K562 (cell line): ENCODE data around the gene SSR2. TPM values are rescaled to one million over a fixed set of nuclear protein-coding genes. Genes with fewer than 3 reads are reported as not detected.
A peak's percentile ranks its signal among the peaks of the same experiment; 100 is the strongest.

Experiments
- BACH1 ChIP-seq: fragments of 200-800 bp; sonication (Bioruptor generic); IDR thresholded peaks from 2 replicates; pipeline ENCODE4 v1.6.1; 2016; ENCODE audit warnings: missing genetic modification characterization, missing compliant biosample characterization
- CREB1 ChIP-seq, 2 experiments: sonication (generic) in 1 of 2; formaldehyde crosslinking in 1 of 2; IDR thresholded peaks; 2 replicates each; pipeline versions ENCODE4 v1.6.1 to v1.8.0; 2012 to 2022; ENCODE audit warnings: inconsistent platforms in 1 of 2, mild to moderate bottlenecking in 1 of 2, missing genetic modification reagents in 1 of 2, moderate library complexity in 1 of 2
- DNMT1 ChIP-seq: fragments of 450-650 bp; IDR thresholded peaks from 2 replicates; pipeline ENCODE4 v1.6.1; 2016; ENCODE audit warnings: antibody characterized with exemption, mild to moderate bottlenecking
- ELF4 ChIP-seq: fragments of 450-650 bp; formaldehyde crosslinking; IDR thresholded peaks from 2 replicates; pipeline ENCODE4 v1.4.0; 2022; ENCODE audit warnings: missing genetic modification characterization
- FUS ChIP-seq: fragments of 200-400 bp; formaldehyde crosslinking; optimal IDR thresholded peaks from 2 replicates; pipeline ENCODE3; 2017; ENCODE audit warnings: low read depth, low read length
- HCFC1 ChIP-seq: IDR thresholded peaks from 2 replicates; pipeline ENCODE4 v1.6.1; 2012; ENCODE audit warnings: low read depth, low read length, improper control_type of control experiment
- HDAC6 ChIP-seq: IDR thresholded peaks from 2 replicates; pipeline ENCODE4 v1.6.1; 2012; ENCODE audit warnings: low read depth, mild to moderate bottlenecking, control low read depth, inconsistent platforms, low read length, moderate library complexity
- HNRNPLL ChIP-seq: fragments of 200-400 bp; formaldehyde crosslinking; IDR thresholded peaks from 2 replicates; pipeline ENCODE4 v1.6.1; 2017; ENCODE audit warnings: low read length, low read depth, mild to moderate bottlenecking; ENCODE audit not compliant: poor library complexity, severe bottlenecking
- NFE2L1 ChIP-seq: fragments of 450-650 bp; IDR thresholded peaks from 2 replicates; pipeline ENCODE4 v1.6.1; 2016; ENCODE audit warnings: missing genetic modification characterization, low read depth, mild to moderate bottlenecking, missing compliant biosample characterization, moderate library complexity, borderline replicate concordance
- OTX1 ChIP-seq: fragments of 450-650 bp; formaldehyde crosslinking; IDR thresholded peaks from 2 replicates; pipeline ENCODE4 v1.4.0; 2022; ENCODE audit warnings: mild to moderate bottlenecking
- PHTF2 ChIP-seq: fragments of 250-450 bp; sonication (Bioruptor Pico); IDR thresholded peaks from 2 replicates; pipeline ENCODE4 v1.5.0; 2021; ENCODE audit warnings: mild to moderate bottlenecking
- SAFB ChIP-seq: fragments of 200-400 bp; formaldehyde crosslinking; IDR thresholded peaks from 2 replicates; pipeline ENCODE4 v1.6.1; 2017; ENCODE audit warnings: low read depth, low read length, borderline replicate concordance
- SMARCA4 ChIP-seq: fragments of 450-650 bp; IDR thresholded peaks from 2 replicates; pipeline ENCODE4 v1.6.1; 2016
- SMARCB1 ChIP-seq: IDR thresholded peaks from 2 replicates; pipeline ENCODE4 v1.6.1; 2011; ENCODE audit warnings: improper control_type of control experiment, low read depth; ENCODE audit not compliant: insufficient read length
- TCFL5 ChIP-seq: fragments of 250-450 bp; sonication (Bioruptor Pico); conservative IDR thresholded peaks from 2 replicates; pipeline ENCODE4 v1.6.1; 2021; ENCODE audit warnings: mild to moderate bottlenecking, moderate library complexity, matching md5 sums
- ZC3H8 ChIP-seq: fragments of 450-650 bp; IDR thresholded peaks from 2 replicates; pipeline ENCODE4 v1.6.1; 2017
- ZNF197 ChIP-seq: fragments of 200-800 bp; sonication (Bioruptor generic); IDR thresholded peaks from 2 replicates; pipeline ENCODE4 v1.6.1; 2016; ENCODE audit warnings: low read depth, missing genetic modification characterization, missing compliant biosample characterization
- ZNF274 ChIP-seq: IDR thresholded peaks from 2 replicates; pipeline ENCODE4 v1.6.1; 2011; ENCODE audit warnings: low read depth, mild to moderate bottlenecking, low read length, moderate library complexity, borderline replicate concordance
- ZNF384 ChIP-seq: IDR thresholded peaks from 2 replicates; pipeline ENCODE4 v1.6.1; 2012; ENCODE audit warnings: low read depth, low read length, improper control_type of control experiment
- ZNF561 ChIP-seq: fragments of 450-650 bp; formaldehyde crosslinking; conservative IDR thresholded peaks from 2 replicates; pipeline ENCODE4 v1.4.0; 2020; ENCODE audit warnings: mild to moderate bottlenecking, moderate library complexity
- ZNF830 ChIP-seq: fragments of 250-450 bp; sonication (Bioruptor Pico); IDR thresholded peaks from 2 replicates; pipeline ENCODE4 v1.5.0; 2021; ENCODE audit warnings: mild to moderate bottlenecking
- polyA plus RNA-seq, 8 experiments: library from polyadenylated mRNA; depleted of rRNA in 4 of 8; stranded (reverse) in 5 of 8; unstranded in 3 of 8; fragments of >200 nt; fragmentation: Nextera tagmentation in 2 of 8; fragmentation: Illumina TruSeq in 1 of 8; extraction: Ambion mirVana in 2 of 8; extraction: Trizol in 1 of 8; gene quantifications; 2 replicates each; pipeline versions ENCODE4 v1.2.1 to v1.2.3, GENCODE V29; 2011 to 2014; ENCODE audit warnings: inconsistent platforms in 1 of 8, missing spikeins in 1 of 8
- total RNA-seq, 7 experiments: library from RNA; depleted of rRNA in 6 of 7; stranded (reverse); fragments of >200 nt in 6 of 7; fragmentation: Illumina TruSeq in 2 of 7; extraction: Trizol in 2 of 7; gene quantifications; 2 replicates each; pipeline versions ENCODE4 v1.2.1 to v1.2.3, GENCODE V29; 2011 to 2021; ENCODE audit warnings: low replicate concordance in 1 of 7
- TF ChIP-seq, protein P1 (sequence below): sonication (generic); formaldehyde crosslinking; IDR thresholded peaks from 2 replicates; pipeline ENCODE4 v1.8.0; 2023; ENCODE audit warnings: mild to moderate bottlenecking, missing genetic modification reagents
- TF ChIP-seq, protein P2 (sequence below): sonication (generic); formaldehyde crosslinking; IDR thresholded peaks from 2 replicates; pipeline ENCODE4 v1.8.1; 2022; ENCODE audit warnings: missing genetic modification reagents
- TF ChIP-seq, protein P3 (sequence below): sonication (generic); formaldehyde crosslinking; IDR thresholded peaks from 2 replicates; pipeline ENCODE4 v1.8.0; 2022; ENCODE audit warnings: mild to moderate bottlenecking, missing genetic modification reagents
- TF ChIP-seq, protein P4 (sequence below): fragments of 450-650 bp; conservative IDR thresholded peaks from 2 replicates; pipeline ENCODE4 v1.6.1; 2016; ENCODE audit warnings: missing genetic modification characterization, low read depth, mild to moderate bottlenecking, missing compliant biosample characterization, moderate library complexity

SSR2 gene
- total and polyA plus RNA-seq, 9 of the 15 experiments (the other 6 are each of a cell fraction or from before 2014, with no cell fraction given): 161 to 411 (median 240) TPM

DNA sequence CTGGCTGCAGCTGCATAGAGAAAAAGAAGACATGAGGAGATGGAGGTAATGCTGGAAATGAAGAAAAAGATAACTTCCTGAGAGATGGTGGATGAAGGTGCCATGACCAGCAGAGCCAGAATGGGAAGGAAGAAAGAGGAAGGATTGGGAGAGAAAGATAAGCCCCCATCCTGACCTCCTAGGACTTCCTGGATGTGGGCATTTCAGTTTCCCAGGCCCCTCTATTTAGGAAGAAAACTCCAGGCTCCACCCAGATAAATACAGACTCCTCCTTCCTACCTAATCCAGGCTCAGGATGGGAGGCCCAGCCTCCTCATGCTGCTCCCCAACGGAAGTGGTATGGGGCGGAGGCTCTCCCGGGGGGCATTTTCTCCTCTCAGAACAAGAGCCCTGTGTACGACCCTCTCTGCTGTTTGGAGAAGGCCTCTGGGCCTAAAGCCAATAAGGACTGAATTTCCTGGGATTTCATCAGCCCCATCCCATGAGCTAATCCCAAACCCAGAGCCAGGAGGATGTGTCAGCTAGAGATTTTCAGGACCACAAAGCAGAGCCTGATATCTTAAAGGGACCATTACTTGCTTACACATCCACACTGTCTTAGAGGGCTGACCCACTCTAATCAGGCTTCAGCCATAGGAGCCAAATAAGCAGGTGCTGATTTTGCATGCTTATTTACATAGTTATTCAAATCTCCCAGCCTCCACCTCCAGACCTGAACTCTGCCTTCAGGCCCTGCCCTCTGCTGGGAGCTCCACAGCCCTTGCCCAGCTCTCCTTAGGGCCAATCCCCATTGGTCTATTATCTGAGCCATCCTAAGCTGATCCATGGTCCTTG lies 37.3 kb downstream of the SSR2 start (continued):
- TF ChIP-seq, protein P1, sequence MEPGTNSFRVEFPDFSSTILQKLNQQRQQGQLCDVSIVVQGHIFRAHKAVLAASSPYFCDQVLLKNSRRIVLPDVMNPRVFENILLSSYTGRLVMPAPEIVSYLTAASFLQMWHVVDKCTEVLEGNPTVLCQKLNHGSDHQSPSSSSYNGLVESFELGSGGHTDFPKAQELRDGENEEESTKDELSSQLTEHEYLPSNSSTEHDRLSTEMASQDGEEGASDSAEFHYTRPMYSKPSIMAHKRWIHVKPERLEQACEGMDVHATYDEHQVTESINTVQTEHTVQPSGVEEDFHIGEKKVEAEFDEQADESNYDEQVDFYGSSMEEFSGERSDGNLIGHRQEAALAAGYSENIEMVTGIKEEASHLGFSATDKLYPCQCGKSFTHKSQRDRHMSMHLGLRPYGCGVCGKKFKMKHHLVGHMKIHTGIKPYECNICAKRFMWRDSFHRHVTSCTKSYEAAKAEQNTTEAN (CRISPR knock-in tag): no peak
- no peak for TF ChIP-seq ZNF384
- TF ChIP-seq SMARCA4: peak; percentile 64; the same call in 1 of the 2 replicates
- TF ChIP-seq PHTF2 (CRISPR knock-in tag): no peak
- TF ChIP-seq CREB1 (IDR thresholded peaks at IDR 0.05): no peak
- TF ChIP-seq CREB1 (CRISPR knock-in tag; IDR thresholded peaks at IDR 0.05): peak; percentile 31; the same call in 1 of the 2 replicates
- TF ChIP-seq BACH1: no peak
- no peak for TF ChIP-seq ZNF274
- TF ChIP-seq, protein P2, sequence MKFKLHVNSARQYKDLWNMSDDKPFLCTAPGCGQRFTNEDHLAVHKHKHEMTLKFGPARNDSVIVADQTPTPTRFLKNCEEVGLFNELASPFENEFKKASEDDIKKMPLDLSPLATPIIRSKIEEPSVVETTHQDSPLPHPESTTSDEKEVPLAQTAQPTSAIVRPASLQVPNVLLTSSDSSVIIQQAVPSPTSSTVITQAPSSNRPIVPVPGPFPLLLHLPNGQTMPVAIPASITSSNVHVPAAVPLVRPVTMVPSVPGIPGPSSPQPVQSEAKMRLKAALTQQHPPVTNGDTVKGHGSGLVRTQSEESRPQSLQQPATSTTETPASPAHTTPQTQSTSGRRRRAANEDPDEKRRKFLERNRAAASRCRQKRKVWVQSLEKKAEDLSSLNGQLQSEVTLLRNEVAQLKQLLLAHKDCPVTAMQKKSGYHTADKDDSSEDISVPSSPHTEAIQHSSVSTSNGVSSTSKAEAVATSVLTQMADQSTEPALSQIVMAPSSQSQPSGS (CRISPR knock-in tag): no peak
- no peak for TF ChIP-seq DNMT1
- TF ChIP-seq, protein P3, sequence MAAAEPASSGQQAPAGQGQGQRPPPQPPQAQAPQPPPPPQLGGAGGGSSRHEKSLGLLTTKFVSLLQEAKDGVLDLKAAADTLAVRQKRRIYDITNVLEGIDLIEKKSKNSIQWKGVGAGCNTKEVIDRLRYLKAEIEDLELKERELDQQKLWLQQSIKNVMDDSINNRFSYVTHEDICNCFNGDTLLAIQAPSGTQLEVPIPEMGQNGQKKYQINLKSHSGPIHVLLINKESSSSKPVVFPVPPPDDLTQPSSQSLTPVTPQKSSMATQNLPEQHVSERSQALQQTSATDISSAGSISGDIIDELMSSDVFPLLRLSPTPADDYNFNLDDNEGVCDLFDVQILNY: no peak
- no peak for TF ChIP-seq OTX1 (CRISPR knock-in tag)
- TF ChIP-seq FUS: no peak
- TF ChIP-seq HNRNPLL: no peak
- TF ChIP-seq ELF4: no peak
- no peak for TF ChIP-seq HDAC6
- no peak for TF ChIP-seq SAFB
- TF ChIP-seq NFE2L1: no peak
- 0 out of 2 replicates have a peak, but pooled peaks have one; percentile 61 for TF ChIP-seq ZNF197 (CRISPR knock-in tag)
- TF ChIP-seq SMARCB1: no peak
- no peak for TF ChIP-seq ZNF561
- no peak for TF ChIP-seq HCFC1
- TF ChIP-seq ZC3H8: no peak
- TF ChIP-seq ZNF830 (CRISPR knock-in tag): no peak
- TF ChIP-seq, protein P4, sequence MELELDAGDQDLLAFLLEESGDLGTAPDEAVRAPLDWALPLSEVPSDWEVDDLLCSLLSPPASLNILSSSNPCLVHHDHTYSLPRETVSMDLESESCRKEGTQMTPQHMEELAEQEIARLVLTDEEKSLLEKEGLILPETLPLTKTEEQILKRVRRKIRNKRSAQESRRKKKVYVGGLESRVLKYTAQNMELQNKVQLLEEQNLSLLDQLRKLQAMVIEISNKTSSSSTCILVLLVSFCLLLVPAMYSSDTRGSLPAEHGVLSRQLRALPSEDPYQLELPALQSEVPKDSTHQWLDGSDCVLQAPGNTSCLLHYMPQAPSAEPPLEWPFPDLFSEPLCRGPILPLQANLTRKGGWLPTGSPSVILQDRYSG (tag): no peak
- no peak for TF ChIP-seq TCFL5 (CRISPR knock-in tag)
